Activated CD8-positive, alpha-beta memory T cell treated with anti-CD3 and anti-CD28 coated beads, Interleukin-2, amount 10 ng/mL, durations not matched to agents 7 days and 5 days (primary cell): Measurements from ENCODE around the gene RETREG1. TPM values are rescaled to one million over a fixed set of nuclear protein-coding genes. Genes with fewer than 3 reads are reported as not detected.
A peak's percentile ranks its signal among the peaks of the same experiment; 100 is the strongest.

Experiments
- ATAC-seq: fragments of 150-1000 bp; cut with Tn5 transposase; one replicate; pipeline ENCODE4 v1.10.0; 2021; ENCODE audit warnings: moderate library complexity
- CTCF ChIA-PET: fragments of 350-600 bp; sonication (Branson Sonifier 250); formaldehyde crosslinking; loops from one replicate; lab custom pipeline; 2021; ENCODE audit warnings: antibody characterized with exemption; lab: Charles Lee
- DNase-seq: peaks from one replicate; pipeline ENCODE4 v3.0.0-alpha.2; 2020
- H3K27ac Mint-ChIP-seq: one replicate; pipeline ENCODE4 v1.8.0; 2021; ENCODE audit warnings: mild to moderate bottlenecking, mixed read lengths
- H3K27me3 Mint-ChIP-seq: one replicate; pipeline ENCODE4 v1.8.0; 2021; ENCODE audit warnings: mixed read lengths
- H3K36me3 Mint-ChIP-seq: one replicate; pipeline ENCODE4 v1.8.0; 2021; ENCODE audit warnings: mild to moderate bottlenecking, mixed read lengths
- H3K4me1 Mint-ChIP-seq: one replicate; pipeline ENCODE4 v1.8.0; 2021; ENCODE audit warnings: mixed read lengths
- H3K4me3 Mint-ChIP-seq: one replicate; pipeline ENCODE4 v1.8.0; 2021; ENCODE audit warnings: mild to moderate bottlenecking, moderate library complexity, mixed read lengths
- H3K9me3 Mint-ChIP-seq: one replicate; pipeline ENCODE4 v1.8.0; 2022; ENCODE audit warnings: low read depth, mixed read lengths
- total RNA-seq, 2 experiments: library from RNA; stranded (reverse); gene quantifications; one replicate each; pipeline ENCODE4 v1.2.3, GENCODE V29; 2021

RETREG1 gene
- total RNA-seq, 2 experiments from 2014 or later = 18.1 to 30.3 TPM

DNA sequence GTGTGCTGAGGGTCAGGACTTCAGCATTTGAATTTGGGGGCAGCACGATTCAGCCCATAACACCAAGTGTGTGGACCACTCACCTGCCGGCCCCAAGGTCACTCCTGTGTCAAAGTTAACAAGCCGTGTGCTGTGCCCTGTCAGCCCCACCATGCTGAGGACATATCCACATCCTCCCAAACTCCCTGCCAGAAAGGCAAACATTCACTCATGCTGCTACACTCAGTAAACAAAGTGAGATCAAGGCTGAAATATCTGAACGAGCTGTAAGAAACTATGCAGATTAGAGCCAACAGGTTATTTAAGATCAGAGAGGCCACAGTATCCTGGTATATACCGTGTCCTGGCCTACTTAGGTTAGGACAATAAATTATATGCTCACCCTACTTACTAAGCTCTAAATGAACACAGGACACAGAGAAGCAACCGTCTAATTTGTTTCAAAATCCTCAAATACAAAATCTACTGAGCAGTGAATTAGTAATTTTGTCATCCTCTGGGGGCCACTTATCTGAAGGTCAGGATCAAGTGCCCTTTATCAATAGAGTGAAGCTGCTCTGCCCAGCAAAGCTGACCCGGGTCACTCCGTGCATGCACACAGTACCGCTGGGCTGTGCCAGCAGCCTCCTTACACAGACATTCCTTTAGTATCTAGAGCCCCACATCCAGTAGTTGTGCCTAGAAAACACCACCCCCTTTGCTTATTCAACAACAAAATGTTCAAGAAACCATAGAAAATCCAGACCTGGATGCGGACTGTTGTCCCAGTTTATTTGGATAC is 28.2 kb downstream of the RETREG1 start:
- no peak overlapping the region for H3K27ac Mint-ChIP-seq
- H3K9me3 Mint-ChIP-seq = no peaks in the 10 kb centered on the region
- no peaks in the 10 kb centered on the region for H3K27me3 Mint-ChIP-seq
- no peaks in the 10 kb centered on the region for H3K4me1 Mint-ChIP-seq
- ATAC-seq (no peak), DNase-seq (no peak)
- peaks cover 7% of the 10 kb centered on the region for H3K36me3 Mint-ChIP-seq
- CTCF ChIA-PET = no interaction called here
- no peak overlapping the region for H3K4me3 Mint-ChIP-seq

DNA sequence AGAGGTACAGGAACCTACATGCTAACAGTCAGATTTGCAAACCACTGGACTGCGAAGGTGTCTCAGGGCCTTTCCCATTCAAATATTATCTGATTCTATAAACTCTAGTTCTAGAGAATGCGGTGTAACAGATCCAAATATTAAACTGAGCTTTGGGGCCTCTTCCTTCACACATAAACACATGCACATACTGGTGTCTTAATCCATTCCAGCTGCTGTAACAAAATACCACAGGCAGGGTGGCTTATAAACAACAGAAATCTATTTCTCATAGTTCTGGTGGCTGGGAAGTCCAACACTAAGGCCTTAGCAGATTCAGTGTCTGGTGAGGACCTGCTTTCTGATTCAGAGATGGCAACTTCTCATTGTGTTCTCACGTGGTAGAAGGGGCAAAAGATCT is 30.2 kb downstream of the RETREG1 start:
- DNase-seq (no peak), ATAC-seq (no peak)
- peaks cover 2% of the 10 kb centered on the region for H3K4me1 Mint-ChIP-seq
- no peak overlapping the region for H3K27ac Mint-ChIP-seq
- no peaks in the 10 kb centered on the region for H3K9me3 Mint-ChIP-seq
- H3K36me3 Mint-ChIP-seq = peaks cover 6% of the 10 kb centered on the region
- no peak overlapping the region for H3K4me3 Mint-ChIP-seq
- no peaks in the 10 kb centered on the region for H3K27me3 Mint-ChIP-seq
- CTCF ChIA-PET = interaction anchor here (2.4 kb wide), 1 partner anchor 30 kb away, joined by 7 read pairs; the partner anchor contains the start of gene RETREG1

DNA sequence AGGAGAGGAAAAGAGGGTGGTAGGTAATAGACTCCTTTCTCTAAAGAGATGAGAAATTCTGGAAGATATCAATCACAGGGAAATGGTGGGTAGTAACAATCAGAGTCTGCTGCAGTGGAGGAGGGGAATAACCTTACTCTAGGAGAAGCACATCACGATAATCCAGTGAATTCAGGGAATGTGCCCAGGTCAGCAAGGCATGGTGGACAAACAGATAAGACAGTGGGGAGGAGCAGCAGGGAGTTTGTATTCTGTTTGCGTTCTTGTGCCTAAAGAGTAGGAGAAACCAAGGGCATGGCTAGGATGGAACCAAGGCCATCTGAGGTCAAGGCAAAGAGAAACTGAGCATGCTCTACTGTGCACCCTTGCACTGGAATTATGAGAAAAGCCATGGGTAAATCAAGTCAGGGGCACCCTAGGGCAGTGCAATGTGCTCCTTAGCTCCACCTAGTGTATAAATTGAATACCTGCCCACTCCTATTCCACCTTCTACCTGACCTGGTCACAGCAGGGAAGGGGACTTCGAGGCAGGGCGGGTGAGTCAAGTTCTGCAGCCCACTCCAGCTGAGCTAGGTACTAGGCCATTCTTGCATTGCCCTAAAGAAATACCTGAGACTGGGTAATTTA is 31.6 kb downstream of the RETREG1 start:
- H3K27me3 Mint-ChIP-seq = no peaks in the 10 kb centered on the region
- H3K27ac Mint-ChIP-seq = no peak overlapping the region
- CTCF ChIA-PET = interaction anchor here (0.8 to 2.4 kb wide), 6 partner anchors 11 to 128 kb away, joined by 3 to 7 read pairs (median 3); partner anchors contain the start of gene RETREG1

DNA sequence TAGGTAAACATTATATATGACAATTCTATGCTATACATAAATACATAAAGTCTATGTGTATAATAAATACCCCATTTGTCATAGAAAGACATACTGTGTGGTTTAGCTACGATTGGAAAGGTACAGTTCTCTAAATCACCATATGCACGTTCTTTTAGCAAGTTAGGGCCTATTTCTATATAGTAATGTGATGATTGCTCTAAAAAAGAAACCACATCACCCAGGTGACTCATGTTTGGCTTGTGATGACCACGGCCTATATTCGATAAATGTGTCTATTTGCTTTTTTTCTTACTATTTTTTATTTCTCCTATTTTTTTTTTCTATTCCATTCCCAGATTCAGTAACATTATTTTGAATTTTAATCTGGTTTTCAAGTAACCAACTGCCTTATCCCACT is 34.7 kb downstream of the RETREG1 start:
- CTCF ChIA-PET = no interaction called here
- H3K27ac Mint-ChIP-seq = no peak overlapping the region
- H3K27me3 Mint-ChIP-seq = no peaks in the 10 kb centered on the region
- H3K4me3 Mint-ChIP-seq = no peak overlapping the region
- no peaks in the 10 kb centered on the region for H3K9me3 Mint-ChIP-seq
- peaks cover 2% of the 10 kb centered on the region for H3K4me1 Mint-ChIP-seq
- peaks cover 8% of the 10 kb centered on the region for H3K36me3 Mint-ChIP-seq
- ATAC-seq (no peak), DNase-seq (no peak)

More for the DNA sequence above, 31.6 kb downstream of the RETREG1 start:
- H3K36me3 Mint-ChIP-seq = peaks cover 4% of the 10 kb centered on the region
- H3K4me1 Mint-ChIP-seq = peaks cover 2% of the 10 kb centered on the region
- peak; percentile 36 for ATAC-seq
- DNase-seq = no peak
- no peak overlapping the region for H3K4me3 Mint-ChIP-seq
- no peaks in the 10 kb centered on the region for H3K9me3 Mint-ChIP-seq

DNA sequence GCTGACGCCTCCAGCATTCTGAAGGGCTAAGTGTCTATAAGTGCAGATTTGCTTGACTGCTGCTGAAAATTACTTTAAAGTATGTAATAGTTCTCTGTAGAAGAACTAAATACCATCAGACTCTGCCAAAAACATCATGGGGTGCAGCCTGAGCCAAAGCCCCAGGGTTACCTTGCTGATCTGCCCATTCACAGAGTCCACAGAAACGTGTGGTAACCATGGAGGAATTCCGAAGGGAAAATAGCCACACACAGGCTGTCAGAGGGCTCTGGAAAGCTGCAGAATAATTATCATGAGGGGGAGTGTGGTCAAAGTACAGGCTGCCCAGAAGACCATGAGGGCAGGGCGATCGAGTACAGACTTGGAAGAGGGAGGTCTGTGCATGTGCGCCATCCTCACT is 36.4 kb downstream of the RETREG1 start:
- Mint-ChIP-seq H3K9me3 (no peaks in the 10 kb centered on the region), H3K4me3 (no peak overlapping the region), H3K27me3 (no peaks in the 10 kb centered on the region), H3K4me1 (peaks cover 2% of the 10 kb centered on the region), H3K27ac (no peak overlapping the region), H3K36me3 (peaks cover 7% of the 10 kb centered on the region)
- DNase-seq = no peak
- no peak for ATAC-seq
- CTCF ChIA-PET = no interaction called here

DNA sequence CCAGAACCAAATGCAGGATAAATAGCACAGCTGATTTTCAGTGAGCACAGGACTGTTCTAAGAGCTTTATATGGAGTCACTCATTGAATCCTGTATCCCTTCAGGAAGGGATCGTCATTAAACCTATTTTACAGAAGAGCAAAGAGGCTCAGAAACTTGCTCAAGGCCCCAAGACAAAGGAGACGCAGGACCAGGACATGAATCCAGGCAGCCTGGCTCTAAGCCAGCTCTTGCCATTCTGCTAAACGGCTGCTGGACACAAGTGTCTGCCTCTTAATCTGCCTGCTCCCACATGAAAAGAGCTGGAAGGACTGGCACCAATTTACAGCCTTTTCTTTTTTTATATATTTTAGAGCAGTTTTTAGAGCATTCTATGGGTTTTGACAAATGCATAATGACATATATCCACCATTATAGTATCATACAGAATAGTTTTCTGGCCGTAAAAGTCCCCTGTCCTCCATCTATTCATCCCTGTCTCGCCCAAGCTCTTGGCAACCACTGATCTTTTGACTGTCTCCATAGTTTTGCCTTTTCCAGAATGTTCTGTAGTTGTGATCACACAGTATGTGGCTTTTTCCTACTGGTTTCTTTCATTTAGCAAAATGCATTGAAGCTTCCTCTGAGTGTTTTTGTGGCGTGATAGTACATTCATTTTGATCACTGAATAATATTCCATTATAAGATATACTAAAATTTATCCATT is 37.5 kb downstream of the RETREG1 start:
- Mint-ChIP-seq H3K4me1 (peaks cover 4% of the 10 kb centered on the region), H3K36me3 (peaks cover 7% of the 10 kb centered on the region), H3K4me3 (no peak overlapping the region), H3K27ac (no peak overlapping the region), H3K9me3 (no peaks in the 10 kb centered on the region), H3K27me3 (no peaks in the 10 kb centered on the region)
- no peak for DNase-seq
- CTCF ChIA-PET = interaction anchor here (0.9 to 1.2 kb wide), 2 partner anchors 35 to 419 kb away, joined by 3 read pairs; no protein-coding TSS in a partner anchor
- no peak for ATAC-seq

DNA sequence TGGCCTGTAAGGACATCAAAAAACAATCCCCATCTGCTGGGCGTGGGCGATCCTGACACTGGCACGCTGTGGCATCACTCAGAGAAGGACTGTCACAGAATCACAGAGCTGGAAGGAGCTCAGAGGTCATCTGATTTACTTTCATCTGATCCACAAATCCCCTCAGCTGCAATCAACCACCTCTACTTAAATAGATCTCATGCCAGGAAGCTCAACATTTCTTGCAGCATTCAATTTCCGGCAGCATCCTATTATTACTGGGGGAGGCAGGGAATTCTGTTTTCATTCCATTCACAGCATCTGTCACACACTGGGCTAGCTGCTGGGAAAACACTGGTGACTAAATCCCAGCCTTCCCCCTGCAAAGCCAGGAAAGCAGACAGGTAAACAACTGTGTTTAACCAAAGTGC is 38.3 kb downstream of the RETREG1 start:
- Mint-ChIP-seq H3K4me1 (peaks cover 8% of the 10 kb centered on the region), H3K4me3 (no peak overlapping the region), H3K27me3 (no peaks in the 10 kb centered on the region), H3K36me3 (peaks cover 7% of the 10 kb centered on the region), H3K9me3 (no peaks in the 10 kb centered on the region), H3K27ac (no peak overlapping the region)
- CTCF ChIA-PET = interaction anchor here (0.9 to 1.5 kb wide), 3 partner anchors 27 to 418 kb away, joined by 3 to 4 read pairs (median 3); no protein-coding TSS in a partner anchor
- ATAC-seq = no peak
- DNase-seq = no peak

DNA sequence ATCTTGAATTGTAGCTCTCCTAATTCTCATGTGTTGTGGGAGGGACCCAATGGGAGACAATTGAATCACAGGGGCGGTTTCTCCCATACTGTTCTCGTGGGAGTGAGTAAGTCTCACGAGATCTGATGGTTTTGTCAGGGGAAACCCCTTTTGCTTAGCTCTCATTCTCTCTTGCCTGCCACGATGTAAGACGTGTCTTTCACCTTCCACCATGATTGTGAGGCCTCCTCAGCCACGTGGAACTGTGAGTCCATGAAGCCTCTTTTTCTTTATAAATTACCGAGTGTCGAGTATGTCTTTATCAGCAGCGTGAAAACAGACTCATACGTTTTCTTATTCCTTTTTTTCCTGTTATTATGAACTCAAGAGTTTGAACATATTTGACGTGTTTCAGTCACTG is 39.1 kb downstream of the RETREG1 start:
- Mint-ChIP-seq H3K27me3 (no peaks in the 10 kb centered on the region), H3K27ac (no peak overlapping the region), H3K36me3 (peaks cover 7% of the 10 kb centered on the region), H3K9me3 (no peaks in the 10 kb centered on the region), H3K4me3 (no peak overlapping the region), H3K4me1 (peaks cover 8% of the 10 kb centered on the region)
- no peak for ATAC-seq
- CTCF ChIA-PET = interaction anchor here (1.5 kb wide), 1 partner anchor 26 kb away, joined by 4 read pairs; no protein-coding TSS in a partner anchor
- no peak for DNase-seq

DNA sequence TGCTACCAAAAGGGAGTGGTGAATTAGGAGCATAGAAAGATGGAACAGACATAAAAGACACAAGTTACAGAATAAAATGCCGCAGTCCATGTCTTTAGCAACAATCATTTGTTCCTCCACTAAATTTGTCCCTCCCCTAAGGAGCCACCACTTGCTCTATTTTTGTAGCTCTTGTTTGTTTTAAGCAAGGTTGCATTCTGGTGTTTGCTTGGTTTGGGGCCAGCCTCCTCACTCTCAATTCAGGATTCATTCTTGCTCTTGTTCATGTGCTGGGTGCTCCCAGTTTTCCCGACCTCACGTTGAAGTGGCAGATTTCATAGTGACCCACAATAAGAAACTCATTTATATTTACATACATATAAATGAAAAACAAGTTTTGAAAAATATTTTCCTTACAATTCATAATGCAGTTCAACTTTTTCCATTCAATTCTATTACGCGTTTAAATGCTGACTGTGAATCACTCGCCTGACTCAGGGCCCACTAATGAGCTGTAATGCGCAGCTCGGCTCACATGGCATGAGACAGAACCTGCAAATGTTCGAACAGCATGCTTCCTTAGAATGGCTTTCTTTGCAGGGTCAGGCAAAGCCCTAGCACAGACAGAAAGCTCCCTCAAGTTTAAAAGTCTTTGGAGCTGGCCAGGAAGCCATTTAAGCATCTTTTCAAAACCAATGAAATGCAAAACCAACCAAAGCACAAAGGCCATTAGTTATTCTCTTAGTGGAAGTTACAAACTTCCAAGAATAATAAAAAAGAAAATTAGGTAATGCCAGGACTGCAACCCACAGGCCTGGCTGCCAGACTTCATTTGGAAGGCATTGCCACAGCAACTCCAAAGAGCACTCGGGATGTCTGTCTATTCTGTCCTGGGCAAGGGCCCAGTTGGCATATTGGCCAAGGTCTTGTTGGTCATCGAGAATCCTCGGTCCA is 41.7 kb downstream of the RETREG1 start:
- Mint-ChIP-seq H3K9me3 (no peaks in the 10 kb centered on the region), H3K36me3 (peaks cover 7% of the 10 kb centered on the region), H3K4me3 (no peak overlapping the region), H3K4me1 (peaks cover 6% of the 10 kb centered on the region), H3K27me3 (no peaks in the 10 kb centered on the region), H3K27ac (no peak overlapping the region)
- DNase-seq (no peak), ATAC-seq (no peak)
- CTCF ChIA-PET = no interaction called here

DNA sequence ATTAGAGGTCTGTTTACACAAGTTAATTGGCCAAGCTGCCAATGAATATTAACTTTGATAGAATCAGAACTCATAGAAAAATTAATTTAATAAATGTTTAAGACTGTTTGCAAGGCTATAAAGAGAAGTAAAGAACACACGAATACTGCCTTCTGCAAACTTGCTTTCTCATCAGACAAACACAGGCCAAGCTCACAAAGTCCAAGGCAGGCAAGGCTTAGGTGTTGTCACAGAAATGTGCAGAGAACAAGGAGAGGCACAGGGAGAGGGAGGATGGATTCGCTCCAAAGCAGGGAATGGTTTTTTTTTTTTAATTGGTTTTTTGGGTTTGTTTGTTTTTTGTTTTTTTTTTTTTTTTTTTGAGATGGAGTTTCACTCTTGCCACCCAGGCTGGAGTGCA is 43.4 kb downstream of the RETREG1 start:
- Mint-ChIP-seq H3K4me3 (no peak overlapping the region), H3K27ac (no peak overlapping the region), H3K4me1 (peaks cover 6% of the 10 kb centered on the region), H3K9me3 (no peaks in the 10 kb centered on the region), H3K27me3 (no peaks in the 10 kb centered on the region), H3K36me3 (peaks cover 7% of the 10 kb centered on the region)
- CTCF ChIA-PET = no interaction called here
- ATAC-seq = no peak
- DNase-seq = no peak

DNA sequence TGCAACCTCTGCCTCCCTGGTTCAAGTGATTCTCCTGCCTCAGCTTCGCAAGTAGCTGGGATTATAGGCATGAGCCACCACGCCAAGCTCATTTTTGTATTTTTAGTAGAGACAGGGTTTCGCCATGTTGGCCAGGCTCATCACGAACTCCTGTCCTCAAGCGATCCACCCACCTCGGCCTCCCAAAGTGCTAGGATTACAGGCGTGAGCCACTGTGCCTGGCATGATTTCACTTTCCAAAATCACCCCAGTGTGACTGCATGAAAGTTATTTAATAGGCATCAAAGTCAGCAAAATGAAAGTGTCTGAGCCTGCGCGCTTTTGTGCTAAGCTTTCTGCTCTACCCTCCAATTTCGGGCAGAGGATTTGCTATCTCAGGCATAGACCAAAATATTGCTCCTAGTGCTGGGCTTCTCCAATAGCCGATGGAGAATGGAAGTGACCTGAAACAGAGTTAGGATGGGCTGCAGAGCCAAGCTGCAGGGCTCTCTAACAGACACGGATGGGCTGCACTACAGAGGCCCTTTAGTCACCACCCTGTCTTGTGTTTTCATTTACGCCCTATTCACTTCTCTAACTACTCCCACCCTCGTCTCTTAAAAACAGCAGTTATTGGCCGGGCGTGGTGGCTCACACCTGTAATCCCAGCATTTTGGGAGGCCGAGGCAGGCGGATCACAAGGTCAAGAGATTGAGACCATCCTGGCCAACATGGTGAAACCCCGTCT is 44.3 kb downstream of the RETREG1 start:
- no peak for DNase-seq
- Mint-ChIP-seq H3K27ac (no peak overlapping the region), H3K4me3 (no peak overlapping the region), H3K36me3 (peaks cover 2% of the 10 kb centered on the region), H3K27me3 (no peaks in the 10 kb centered on the region), H3K4me1 (peaks cover 6% of the 10 kb centered on the region), H3K9me3 (no peaks in the 10 kb centered on the region)
- CTCF ChIA-PET = no interaction called here
- no peak for ATAC-seq

DNA sequence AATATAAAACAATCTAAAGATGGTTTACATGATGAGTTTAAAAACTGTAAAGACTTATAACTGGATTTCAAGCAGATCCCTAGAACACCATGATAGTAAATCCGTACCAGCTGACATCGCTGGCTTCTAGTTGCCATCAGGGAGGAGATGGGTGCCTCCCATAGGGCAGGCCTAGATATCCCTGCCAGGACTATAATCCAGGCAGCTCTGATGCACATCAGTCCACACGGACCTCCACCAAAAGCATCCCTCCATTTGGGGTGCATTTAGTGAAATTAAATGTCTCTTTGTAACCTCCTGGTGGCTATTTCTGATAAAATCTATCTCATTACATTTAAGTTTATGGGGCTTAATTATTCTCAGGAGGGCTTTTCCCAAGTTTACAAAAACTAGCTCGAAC is 45.8 kb downstream of the RETREG1 start:
- Mint-ChIP-seq H3K9me3 (no peaks in the 10 kb centered on the region), H3K4me1 (peaks cover 6% of the 10 kb centered on the region), H3K27ac (no peak overlapping the region), H3K27me3 (no peaks in the 10 kb centered on the region), H3K4me3 (no peak overlapping the region), H3K36me3 (peaks cover 4% of the 10 kb centered on the region)
- CTCF ChIA-PET = no interaction called here
- no peak for DNase-seq
- ATAC-seq = no peak
